Right renal cortex interstitium (tissue), 3 donors: ENCODE results near the gene RWDD4. TPM values are rescaled to one million over a fixed set of nuclear protein-coding genes. Genes with fewer than 3 reads are reported as not detected.
"Not testable (repeated sequence)": the region's sequence is repeated elsewhere in the genome, so short reads cannot be mapped to it uniquely, and the experiment has no call there.

Experiments
- DNase-seq, 3 donors: peaks; one replicate each; pipeline ENCODE4 v3.0.0-alpha.2; 2013; ENCODE audit warnings: low read depth in 3 of 3, low spot score in 2 of 3
- polyA plus RNA-seq, 3 donors: library from polyadenylated mRNA; unstranded; fragments of 120-200 nt; gene quantifications; one replicate each; pipeline ENCODE4 v1.2.1, GENCODE V29; 2013; ENCODE audit not compliant: insufficient read length in 3 of 3

RWDD4 gene
- polyA plus RNA-seq, 3 donors: 35.8 to 45.6 (median 41.2) TPM

- DNase-seq: no peak
These were observed 22.5 kb downstream of the RWDD4 start for GRCh38 chr4:183636503-183636902.

- DNase-seq: no peak
These were observed 23.2 kb downstream of the RWDD4 start for GRCh38 chr4:183635741-183636140.

DNA sequence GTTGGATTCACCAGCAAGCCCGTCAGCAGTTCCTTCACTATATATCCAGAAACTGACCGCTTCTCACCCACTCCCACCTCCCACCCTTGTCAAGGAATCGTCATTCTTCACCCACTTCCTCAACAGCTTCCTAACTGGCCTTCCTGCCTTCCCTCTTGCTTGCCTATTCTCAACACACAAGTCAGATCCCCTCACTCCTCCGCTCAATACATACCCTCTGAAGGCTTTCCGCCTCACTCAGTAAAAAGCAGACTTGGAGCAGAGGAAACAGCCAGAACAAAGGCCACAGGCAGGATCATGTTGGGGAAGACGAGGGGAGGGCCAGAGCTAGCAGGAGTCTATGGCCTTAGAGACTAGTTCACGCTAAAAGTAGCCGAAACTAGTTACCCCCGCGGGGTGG lies 23.7 kb downstream of the RWDD4 start:
- no peak for DNase-seq

GRCh38 chr4:183633476-183634400 lies 25.2 kb downstream of the RWDD4 start:
- DNase-seq: no peak

DNA sequence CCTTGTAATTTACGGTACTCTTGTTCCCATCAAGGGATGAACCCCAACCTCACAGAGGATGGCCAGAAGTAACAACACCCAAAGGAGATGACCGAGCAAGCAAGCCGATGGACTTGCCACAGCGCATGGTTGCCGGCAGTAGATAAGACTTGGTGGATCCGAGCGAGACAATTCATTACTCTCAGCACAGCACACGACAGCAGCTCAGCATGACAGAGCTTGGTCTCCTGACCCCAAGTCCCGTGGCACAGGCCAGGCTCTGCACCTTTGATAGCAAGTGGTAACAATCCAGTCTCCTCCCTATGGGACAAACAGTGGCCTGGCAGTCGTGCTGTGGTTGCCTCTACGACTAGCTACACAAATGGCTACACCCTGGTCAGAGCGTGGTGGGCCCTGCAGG lies 26.3 kb downstream of the RWDD4 start:
- no peak for DNase-seq

GRCh38 chr4:183631577-183632198 lies 27.3 kb downstream of the RWDD4 start:
- DNase-seq: no peak

- no peak for DNase-seq
These were observed 30.9 kb downstream of the RWDD4 start for GRCh38 chr4:183627979-183628588.

- DNase-seq: not testable (repeated sequence)
These were observed 31.7 kb downstream of the RWDD4 start for GRCh38 chr4:183627286-183627685.

- DNase-seq: no peak
These were observed 32.8 kb downstream of the RWDD4 start for GRCh38 chr4:183626168-183626567.

- DNase-seq: no peak
These were observed 34.4 kb downstream of the RWDD4 start for GRCh38 chr4:183624548-183624947.

DNA sequence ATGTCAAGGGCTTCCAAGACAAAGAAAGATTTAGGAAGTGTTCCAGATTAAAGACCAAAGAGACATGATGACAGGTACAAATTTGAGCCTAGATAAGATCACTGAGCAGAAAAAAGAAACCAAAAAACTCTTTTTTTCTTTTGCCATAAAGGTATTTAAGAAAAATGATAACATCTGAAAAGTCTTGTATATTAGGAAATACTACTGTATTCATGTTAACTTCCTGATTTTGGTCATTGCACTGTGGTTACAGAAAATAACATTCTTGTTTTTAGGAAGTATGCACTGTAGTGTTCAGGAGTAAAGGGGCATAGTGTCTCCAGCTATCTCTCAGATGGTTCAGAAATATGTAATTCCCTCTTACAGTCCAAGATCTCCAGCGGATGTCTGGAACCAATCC lies 37.1 kb downstream of the RWDD4 start:
- no peak for DNase-seq

- DNase-seq: no peak
These were observed 38.6 kb downstream of the RWDD4 start for GRCh38 chr4:183620421-183620820.

DNA sequence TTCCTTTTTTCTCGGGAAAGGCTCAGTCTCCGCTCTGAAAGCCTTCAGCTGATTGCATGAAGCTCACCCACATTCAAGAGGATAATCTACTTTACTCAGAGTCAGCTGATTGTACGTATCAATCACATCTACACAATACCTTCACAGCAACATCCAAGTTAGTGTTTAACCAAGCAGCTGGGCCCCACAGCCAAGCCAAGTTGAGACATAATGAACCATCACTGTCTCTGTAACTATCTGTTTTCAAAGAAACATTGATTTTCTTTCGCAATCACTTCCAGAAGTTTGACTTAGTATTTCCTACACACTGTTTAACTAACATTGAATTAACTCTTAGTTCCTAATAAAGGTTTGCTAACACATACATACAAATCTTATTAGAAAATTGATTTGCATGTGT lies 40.3 kb downstream of the RWDD4 start:
- no peak for DNase-seq

GRCh38 chr4:183617075-183617474 lies 41.9 kb downstream of the RWDD4 start:
- DNase-seq: no peak

GRCh38 chr4:183612329-183613250 lies 46.4 kb downstream of the RWDD4 start:
- no peak for DNase-seq

- no peak for DNase-seq
These were observed 47.7 kb downstream of the RWDD4 start for GRCh38 chr4:183611210-183611830.

DNA sequence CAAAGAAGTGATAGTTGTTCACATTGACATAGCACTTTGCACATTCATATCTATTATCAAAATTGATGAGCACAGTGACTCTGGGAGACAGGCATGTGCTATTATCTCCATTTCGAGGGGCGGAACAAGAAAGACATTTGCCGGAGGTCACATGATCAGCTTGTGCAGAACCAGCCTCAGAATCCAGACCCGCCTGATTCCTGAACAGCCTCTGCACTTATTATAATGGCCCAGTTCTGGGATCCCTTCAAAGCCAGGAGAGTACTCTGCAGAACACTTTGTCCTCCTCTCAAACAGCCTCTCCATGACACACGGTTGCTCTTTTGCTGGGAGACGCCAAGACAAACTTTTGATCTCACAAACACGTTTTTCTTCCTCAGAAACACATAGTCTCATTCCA lies 48.4 kb downstream of the RWDD4 start:
- no peak for DNase-seq

- no peak for DNase-seq
These were observed 49.0 kb downstream of the RWDD4 start for GRCh38 chr4:183610033-183610432.

DNA sequence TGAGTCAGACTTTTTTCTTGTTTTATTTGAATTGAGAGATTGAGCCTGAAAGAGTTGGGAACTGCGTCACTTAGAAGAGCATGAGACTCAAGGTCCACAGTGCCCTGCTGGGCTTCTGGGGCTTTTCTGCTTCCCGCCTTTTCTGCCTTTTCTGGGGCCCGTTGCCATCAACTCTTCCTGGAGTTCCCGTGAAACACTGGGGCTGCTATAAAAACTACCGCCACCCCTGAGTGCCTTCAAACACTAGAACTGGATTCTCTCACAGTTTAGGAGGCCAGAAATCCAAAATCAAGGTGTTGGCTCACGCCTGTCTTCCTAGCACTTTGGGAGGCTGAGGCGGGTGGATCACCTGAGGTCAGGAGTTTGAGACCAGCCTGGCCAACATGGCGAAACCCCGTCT lies 49.8 kb downstream of the RWDD4 start:
- no peak for DNase-seq

DNA sequence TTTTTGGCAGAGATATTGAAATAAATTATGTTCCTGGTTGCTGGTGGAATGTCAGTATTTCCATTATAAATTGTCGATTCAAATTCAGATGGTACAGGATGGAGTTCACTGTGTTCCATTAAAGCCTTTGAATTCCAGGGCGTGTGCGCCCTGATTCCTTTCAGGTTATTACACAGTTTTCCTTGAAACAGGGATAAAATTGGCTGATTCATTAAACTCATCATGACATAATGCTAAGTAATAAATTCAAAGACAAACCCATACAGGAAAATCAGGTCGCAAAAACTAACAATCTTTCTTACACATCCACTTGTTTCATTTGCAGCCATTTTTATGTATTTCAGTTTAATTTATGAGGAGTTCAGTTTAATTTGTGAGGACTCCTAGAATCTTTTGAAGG lies 51.1 kb downstream of the RWDD4 start:
- DNase-seq: no peak
